ENCODE data around the gene AP2A2. TPM values are rescaled to one million over a fixed set of nuclear protein-coding genes. Genes with fewer than 3 reads are reported as not detected.

Gene AP2A2
- total RNA-seq = 20.1 and 97.3 TPM in 2 replicates

DNA sequence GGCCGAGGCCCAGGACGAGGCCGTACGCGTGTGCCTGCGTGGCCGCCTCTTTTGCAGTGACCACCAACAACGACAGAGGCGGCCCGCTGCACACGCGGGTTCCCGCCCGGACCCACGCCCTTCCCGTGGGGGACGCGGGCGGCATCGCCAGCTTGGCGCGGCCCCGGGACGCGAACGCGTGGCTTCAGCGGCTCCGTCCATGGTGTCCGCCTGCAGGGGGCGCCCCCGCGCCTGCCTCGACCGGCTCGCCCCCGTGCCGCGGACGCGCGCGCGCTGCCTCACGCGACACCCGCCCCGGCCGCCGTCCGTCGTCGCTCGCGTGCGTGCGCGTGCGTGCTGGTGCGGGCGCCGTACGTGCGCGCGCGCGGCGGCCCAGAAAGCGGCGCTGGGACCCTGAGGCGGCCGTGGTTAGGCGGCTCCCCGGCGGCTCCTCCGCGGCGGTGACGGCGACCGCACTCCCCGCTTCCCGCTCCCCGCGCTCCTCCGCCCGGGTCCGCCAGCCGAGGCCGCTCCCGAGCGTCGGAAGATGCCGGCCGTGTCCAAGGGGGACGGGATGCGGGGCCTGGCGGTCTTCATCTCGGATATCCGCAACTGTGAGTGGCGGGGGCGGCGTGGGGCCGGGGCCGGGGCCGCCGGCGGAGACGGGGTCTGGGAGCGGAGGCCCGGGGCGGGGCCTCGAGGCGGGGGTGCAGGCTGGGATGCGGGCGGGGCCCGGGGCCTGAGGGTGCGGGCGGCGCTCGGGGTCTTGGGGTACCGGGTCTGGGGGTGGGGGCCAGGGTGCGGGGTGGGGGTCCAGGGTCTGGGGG, at the start of gene AP2A2:
Gene AP2A2, plus strand, starts transcription at position 375 of the 806 bp plus-strand sequence. Its CDS starts 152 bp downstream, at position 527.
- DNase-seq (ENCODE audit: low read depth) = peak; percentile 47

- no peak for DNase-seq (ENCODE audit: low read depth)
Measured at GRCh38 chr11:876545-876944, 49.1 kb upstream of the AP2A2 start.

GRCh38 chr11:877565-877964, 48.1 kb upstream of the AP2A2 start:
- DNase-seq (ENCODE audit: low read depth) = no peak

GRCh38 chr11:880447-880846, 45.2 kb upstream of the AP2A2 start:
- no peak for DNase-seq (ENCODE audit: low read depth)

- no peak for DNase-seq (ENCODE audit: low read depth)
Measured at GRCh38 chr11:882596-882995, 43.1 kb upstream of the AP2A2 start.

DNA sequence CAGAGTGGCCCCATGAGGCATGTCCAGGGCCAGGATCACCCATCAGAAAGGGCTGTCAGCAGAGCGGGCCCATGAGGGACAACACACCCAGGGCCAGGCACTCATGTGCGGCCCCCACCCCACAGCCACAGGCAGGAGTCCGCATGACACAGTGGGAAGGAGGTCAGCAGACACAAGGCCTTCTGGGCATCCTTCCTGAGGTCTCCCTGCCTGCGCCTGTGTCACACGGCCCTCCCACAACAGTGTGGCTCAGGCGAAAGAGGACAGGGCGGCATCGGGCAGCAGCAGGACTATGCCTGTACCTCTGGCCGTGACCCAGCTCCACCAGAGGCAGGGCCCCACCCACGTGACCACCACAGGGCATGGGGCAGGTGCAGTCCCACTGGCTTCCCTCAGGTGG, 42.1 kb upstream of the AP2A2 start:
- DNase-seq (ENCODE audit: low read depth) = no peak

DNA sequence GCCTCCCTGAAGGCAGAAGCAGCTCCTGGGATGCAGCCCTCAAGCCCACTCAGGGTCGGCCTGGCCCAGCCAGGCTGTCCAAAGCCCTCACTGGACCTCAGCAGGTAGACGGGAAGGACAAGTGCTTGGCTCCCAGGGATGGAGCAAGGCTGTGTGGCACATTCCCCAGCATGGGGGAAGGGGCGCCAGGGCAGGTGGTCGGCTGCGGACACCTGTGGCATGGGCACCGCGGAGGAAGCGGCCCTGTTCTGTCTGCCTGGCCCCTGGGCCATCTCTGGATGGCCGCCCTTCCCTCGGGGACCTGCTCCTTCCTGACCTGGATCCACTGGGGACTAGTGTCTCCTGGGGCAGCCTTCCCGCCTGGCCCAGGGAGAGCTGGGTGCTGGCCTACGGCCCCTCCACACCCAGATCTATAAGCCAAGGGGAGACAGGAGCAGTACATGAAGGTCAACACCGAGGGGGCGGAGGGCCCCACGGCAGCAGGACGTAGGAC, 41.0 kb upstream of the AP2A2 start:
- no peak for DNase-seq (ENCODE audit: low read depth)

DNA sequence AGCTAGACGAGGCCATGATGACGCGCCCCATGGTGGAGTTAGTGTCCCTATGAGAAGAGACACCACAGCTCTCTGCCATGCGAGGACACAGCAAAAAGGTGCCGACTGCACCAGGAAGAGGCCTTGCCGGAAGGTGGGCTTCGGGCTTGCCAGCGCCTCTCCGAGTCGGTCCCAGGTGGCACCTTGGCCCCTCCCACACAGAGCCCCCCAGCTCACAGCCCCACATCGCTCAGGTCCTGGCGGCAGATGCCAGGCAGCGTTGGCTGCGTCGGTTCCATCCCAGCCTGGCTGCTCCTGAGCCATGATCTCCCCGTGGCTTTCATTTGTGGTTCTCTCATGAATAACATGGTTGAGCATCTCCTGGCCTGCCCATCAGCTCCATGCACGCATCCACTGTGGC, 39.1 kb upstream of the AP2A2 start:
- DNase-seq (ENCODE audit: low read depth) = no peak

GRCh38 chr11:887589-887988, 38.1 kb upstream of the AP2A2 start:
- DNase-seq (ENCODE audit: low read depth) = no peak

DNA sequence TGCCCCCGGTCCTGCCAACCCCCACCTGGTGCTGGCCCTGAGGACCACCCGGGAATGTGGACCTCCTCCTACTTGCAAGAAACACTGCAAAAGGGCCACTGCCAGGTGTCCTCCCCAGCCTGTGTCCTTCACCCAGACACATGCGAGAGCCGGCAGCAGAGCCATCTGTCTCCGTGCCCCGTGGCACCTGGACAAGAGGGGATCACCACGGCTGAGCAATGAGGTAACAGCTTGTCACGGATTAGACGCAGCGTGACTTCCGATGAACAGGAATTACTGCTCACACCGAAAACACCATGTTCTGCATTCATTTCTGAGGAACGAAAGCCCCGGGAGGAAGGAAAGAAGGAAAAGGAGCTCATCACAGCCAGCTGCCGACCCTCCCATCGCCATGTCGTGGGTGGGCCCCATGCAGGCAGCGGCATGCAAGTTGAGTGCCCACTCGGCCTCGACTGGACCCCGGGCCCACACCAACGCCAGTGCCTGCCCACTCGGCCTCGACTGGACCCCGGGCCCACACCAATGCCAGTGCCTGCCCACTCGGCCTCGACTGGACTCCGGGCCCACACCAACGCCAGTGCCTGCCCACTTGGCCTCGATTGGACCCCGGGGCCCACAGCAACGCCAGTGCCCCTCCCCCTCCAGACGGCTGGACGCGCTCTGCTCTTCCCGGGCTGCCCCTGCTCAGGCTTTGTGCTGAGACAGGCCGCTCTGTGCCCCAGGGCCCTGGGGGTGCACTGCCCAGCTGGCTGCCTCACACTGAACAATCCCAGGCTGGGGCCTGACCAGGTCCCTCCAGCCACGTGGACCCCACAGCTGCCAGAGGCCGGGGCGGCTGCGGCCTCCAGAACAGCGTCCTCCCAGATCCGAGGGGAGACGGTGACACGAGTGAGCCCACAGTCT, 37.1 kb upstream of the AP2A2 start:
- DNase-seq (ENCODE audit: low read depth) = no peak

DNA sequence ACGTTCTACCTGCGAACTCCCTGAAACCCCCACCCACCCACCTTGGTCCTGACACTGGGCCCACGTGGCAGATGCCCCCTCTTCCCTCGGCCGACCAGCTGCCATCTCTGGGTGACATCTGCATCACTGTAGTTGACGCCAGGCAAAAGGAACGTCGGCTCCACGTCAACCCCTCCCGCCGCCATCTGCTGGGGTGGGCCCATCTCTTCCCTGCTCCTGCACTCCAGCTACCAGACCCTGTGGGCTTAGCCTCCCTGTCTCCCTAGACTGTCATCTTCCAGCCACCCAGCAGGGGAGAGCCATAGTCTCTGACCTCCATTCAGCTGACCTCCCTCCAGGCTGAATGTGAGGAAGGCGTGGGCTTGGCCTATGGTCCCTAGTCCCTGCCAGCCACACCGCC, 36.4 kb upstream of the AP2A2 start:
- DNase-seq (ENCODE audit: low read depth) = no peak

DNA sequence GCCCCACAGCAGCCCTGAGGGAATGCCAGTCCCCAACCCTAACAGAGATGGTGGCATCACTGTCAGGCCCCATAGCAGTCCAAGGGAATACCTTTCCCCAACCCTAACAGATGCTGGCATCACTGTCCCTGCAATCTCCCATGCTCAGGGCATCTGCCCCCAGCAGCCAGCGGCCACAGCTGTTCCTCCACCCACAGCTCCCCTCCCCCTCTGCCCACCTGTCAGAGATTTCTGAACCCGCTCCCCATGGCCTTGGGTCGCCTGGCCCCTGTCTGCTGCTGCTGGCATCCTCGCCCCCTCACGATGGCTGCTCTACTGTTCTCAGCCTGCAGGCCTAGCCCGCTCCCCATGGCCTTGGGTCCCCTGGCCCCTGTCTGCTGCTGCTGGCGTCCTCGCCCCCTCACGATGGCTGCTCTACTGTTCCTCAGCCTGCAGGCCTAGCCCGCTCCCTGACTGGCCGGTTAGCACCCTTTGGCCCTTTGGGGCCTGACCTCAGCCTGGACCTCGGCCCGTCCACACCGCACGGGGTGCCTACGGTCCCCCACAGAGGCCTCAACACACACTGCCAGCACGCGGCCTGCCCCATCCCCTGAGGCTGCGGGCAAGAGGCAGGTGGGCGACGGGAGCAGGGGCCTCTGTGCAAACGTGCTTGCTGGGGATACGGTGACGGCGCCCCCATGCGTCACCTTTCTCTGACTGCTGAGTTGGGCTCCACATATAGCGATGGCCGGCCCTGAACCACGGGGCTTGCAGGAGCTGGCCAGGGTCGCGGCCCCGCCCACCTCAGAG, 35.8 kb upstream of the AP2A2 start:
- DNase-seq (ENCODE audit: low read depth) = no peak

DNA sequence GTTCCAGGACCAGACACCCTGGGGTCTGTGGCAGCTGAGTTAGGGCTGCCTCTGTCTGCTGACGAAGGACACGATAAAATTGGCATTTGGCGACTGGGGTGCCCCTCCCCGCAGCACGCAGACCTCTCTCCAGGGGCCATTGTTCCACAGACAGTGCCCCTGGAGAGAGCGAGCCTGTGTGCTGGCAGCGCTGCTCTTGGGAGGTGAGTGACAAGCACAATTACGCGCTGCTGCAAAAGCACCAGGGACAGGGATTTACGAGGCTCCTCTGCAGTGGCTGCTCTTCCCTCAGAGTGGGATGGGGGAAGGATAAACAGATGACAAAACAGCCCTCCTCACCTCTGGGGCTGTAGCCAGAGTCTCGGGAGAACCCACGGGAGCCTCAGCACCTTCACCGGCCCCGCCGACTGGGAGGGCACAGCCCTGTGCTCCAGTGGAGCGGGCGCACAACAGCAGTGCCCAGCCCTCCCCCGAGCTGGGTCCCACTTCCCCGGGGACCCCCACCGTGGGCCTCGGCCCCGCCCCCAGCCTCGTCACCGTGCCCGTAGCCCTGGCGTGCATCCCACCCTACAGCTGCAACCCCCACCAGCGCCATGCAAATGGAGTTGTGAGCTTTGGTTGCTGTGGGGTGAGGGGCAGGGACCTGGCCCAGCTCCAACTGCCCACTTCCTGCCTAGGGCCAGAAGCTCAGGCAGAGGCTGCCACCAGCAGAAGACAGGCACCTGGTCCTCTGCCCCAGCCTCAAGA, 34.7 kb upstream of the AP2A2 start:
- DNase-seq (ENCODE audit: low read depth) = no peak

DNA sequence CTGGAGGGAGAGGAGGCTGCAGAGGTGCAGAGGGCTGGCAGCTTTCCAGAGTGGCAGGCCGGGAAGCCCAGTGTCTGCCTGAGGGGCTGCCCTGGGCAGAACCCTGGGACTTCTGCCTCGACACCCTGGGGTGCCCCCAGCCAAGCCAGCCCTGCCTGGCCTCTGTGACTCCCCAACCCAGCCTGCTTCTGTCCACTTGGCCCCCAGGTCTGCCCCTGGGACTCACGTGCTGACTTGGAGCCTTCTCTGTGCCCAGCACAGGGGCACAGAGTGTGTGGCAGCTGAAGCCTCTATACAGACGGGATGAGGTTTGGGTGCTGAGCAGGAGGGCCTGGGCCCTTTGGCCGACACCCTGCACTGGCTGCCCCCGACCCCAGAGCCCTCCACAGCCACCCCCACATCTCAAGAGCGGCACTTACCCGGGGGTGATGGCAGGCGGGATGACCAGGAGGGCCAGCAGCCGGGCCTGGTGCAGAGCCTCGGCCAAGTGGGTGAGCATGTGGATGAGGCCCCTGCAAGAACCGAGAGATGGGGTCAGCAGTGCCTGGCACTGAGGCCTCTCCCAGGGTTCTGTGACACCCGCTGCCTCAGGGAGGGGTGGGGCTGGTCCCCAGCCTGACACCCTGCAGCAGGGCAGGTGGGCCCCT, 32.5 kb upstream of the AP2A2 start:
- no peak for DNase-seq (ENCODE audit: low read depth)

DNA sequence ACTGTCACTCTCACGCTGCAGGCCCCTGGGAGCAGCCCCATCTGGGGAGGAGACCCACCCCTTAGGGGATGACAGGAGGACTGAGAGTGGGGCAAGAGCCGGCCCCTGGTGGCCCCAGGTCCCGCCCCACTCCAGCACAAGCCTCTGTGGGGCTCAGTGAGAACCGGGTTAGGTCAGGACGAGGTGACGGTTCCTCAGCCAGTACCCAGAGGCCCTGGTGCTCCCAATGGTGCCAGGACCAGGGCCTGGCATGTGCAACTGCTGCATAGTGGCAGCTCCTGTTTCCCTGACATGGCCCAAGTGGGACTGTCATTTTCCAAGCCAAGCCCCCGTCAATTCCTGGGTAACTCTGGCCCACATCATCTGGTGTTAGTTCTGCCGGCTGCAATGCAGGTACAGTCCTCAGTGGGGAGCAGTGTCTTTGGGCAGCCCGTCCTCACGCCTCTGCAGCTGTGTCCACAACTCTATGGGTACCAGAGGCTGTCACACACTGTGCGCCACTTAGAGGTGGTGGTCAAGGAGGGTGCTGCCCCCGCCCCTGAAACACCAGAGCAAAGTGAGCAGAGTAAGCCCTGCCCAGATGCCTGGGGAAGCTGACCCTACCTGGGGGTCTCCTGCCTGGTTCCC, 31.0 kb upstream of the AP2A2 start:
- DNase-seq (ENCODE audit: low read depth) = no peak

- no peak for DNase-seq (ENCODE audit: low read depth)
Measured at GRCh38 chr11:895331-896110, 30.1 kb upstream of the AP2A2 start.

DNA sequence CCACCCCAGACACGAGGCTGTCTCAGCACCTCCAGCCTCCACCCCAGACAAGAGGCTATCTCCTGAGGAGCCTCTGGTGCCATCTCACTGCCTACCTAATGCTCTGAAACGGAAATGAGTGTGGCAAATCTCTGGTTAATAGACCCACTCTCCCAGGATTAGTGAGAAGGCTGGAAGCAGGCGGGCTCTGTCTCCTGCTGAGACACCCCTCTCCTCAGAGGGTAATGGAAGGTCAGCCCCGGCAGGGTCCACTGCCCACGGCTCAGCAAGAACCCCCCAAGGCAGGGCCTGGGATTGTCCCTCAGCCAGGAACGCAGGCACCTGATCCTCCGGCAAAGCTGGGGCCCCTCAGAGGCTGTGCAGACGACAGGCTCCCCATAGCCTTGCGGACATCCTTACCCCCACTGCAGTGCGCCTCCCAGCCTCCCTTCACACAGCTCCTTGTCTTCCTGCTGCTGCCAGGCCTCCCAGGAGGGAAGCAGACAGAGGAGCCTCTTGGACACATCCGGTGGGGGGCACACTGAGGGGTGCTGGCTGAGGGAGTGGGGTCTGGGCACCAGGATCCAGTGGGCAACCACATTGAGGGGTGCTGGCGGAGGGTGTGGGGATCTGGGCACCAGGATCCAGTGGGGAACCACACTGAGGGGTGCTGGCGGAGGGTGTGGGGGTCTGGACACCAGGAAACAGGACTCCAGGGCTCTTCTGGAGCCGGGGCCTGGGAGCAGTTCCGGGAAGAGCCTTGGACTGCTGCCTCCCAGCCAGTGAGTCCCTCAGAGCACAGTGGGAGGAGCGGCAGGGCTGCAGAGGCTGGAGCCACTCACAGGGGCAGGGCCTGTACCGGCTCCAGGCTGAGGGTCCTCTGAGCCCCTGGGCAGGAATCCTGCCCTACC, 28.2 kb upstream of the AP2A2 start:
- DNase-seq (ENCODE audit: low read depth) = no peak

DNA sequence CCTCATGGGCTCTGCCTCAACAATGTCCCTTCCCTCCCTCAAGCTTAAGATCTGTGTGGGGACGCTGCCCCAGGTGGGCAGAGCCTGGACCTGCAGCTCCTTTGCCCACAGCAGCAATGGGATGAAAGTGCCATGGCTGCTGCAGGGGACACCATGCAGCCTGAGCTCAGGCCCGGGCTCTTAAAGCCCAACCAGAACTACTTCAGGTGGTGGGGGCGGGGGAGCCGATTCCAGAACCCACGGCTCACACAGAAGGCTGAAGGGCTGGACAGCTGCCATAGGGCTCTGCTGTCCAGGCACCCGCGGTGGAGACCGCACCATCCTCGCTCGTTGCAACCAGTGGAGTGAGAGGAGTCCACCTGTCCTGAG, 27.5 kb upstream of the AP2A2 start:
- peak; percentile 8 for DNase-seq (ENCODE audit: low read depth)
